AG10803 (cell line): ENCODE data around the gene TBC1D23.
A peak's percentile ranks its signal among the peaks of the same experiment; 100 is the strongest.

Source experiments
- DNase-seq: peaks from one replicate; pipeline ENCODE4 v3.0.0; 2010; ENCODE audit warnings: low read depth
- H3K4me3 ChIP-seq: 2 replicates; pipeline ENCODE4 v1.5.1; 2011; ENCODE audit warnings: mild to moderate bottlenecking, low read length, control low read depth
- TF ChIP-seq, protein P1 (sequence below): conservative IDR thresholded peaks from 2 replicates; pipeline ENCODE4 v1.5.1; 2011; ENCODE audit warnings: mild to moderate bottlenecking, low read length, control low read depth, inconsistent platforms

TBC1D23 gene

GRCh38 chr3:100260685-100261484 is at the start of gene TBC1D23:
TSS of gene TBC1D23 (plus strand) at chr3:100260992. CDS start at chr3:100261019, 27 bp downstream.
- DNase-seq: peak; percentile 100
- TF ChIP-seq, protein P1, sequence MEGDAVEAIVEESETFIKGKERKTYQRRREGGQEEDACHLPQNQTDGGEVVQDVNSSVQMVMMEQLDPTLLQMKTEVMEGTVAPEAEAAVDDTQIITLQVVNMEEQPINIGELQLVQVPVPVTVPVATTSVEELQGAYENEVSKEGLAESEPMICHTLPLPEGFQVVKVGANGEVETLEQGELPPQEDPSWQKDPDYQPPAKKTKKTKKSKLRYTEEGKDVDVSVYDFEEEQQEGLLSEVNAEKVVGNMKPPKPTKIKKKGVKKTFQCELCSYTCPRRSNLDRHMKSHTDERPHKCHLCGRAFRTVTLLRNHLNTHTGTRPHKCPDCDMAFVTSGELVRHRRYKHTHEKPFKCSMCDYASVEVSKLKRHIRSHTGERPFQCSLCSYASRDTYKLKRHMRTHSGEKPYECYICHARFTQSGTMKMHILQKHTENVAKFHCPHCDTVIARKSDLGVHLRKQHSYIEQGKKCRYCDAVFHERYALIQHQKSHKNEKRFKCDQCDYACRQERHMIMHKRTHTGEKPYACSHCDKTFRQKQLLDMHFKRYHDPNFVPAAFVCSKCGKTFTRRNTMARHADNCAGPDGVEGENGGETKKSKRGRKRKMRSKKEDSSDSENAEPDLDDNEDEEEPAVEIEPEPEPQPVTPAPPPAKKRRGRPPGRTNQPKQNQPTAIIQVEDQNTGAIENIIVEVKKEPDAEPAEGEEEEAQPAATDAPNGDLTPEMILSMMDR: no peak
- peak within 1 kb of the TSS; percentile 95 for H3K4me3 ChIP-seq

GRCh38 chr3:100213891-100214573 is 46.8 kb upstream of the TBC1D23 start:
- H3K4me3 ChIP-seq: no peak overlapping the region
- TF ChIP-seq, protein P1: no peak
- peak; percentile 56 for DNase-seq

GRCh38 chr3:100214574-100214964 is 46.2 kb upstream of the TBC1D23 start:
- H3K4me3 ChIP-seq: no peak overlapping the region
- DNase-seq: no peak
- TF ChIP-seq, protein P1: no peak

GRCh38 chr3:100216713-100217112 is 44.1 kb upstream of the TBC1D23 start:
- H3K4me3 ChIP-seq: no peak overlapping the region
- TF ChIP-seq, protein P1: no peak
- DNase-seq: peak; percentile 18

GRCh38 chr3:100221159-100221558 is 39.6 kb upstream of the TBC1D23 start:
- H3K4me3 ChIP-seq: no peak overlapping the region
- no peak for DNase-seq
- TF ChIP-seq, protein P1: no peak

DNA sequence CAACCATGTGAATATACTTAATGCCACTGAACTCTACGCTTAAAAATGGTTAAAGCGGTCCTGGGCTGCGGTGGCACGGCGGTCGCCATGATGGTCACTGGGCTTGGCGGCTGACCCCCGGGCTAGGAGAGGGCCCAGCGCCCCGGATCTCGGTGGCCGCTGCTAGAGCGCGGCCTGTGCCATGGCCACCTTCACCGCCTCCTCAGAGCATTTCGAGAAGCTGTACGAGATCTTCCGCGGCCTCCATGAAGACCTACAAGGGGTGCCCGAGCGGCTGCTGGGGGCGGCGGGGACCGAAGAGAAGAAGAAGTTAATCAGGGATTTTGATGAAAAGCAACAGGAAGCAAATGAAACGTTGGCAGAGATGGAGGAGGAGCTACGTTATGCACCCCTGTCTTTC is 35.6 kb upstream of the TBC1D23 start:
- no peak overlapping the region for H3K4me3 ChIP-seq
- TF ChIP-seq, protein P1: no peak
- DNase-seq: no peak

DNA sequence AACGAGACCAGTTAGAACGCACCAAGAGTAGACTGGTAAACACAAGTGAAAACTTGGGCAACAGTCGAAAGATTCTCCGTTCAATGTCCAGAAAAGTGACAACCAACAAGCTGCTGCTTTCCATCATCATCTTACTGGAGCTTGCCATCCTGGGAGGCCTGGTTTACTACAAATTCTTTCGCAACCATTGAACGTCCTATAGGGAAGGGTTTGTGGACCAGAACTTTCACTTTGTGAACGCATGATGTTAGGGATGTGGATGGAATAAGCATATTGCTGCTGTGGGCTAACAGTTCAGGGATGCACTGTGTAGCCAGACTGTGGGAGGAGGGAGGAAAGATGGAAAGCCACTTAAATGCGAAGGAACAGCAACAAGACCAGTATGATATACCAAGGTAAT is 34.9 kb upstream of the TBC1D23 start:
- DNase-seq: no peak
- TF ChIP-seq, protein P1: no peak

More for the DNA sequence above, 34.9 kb upstream of the TBC1D23 start:
- no peak overlapping the region for H3K4me3 ChIP-seq
